Activated CD4-positive, alpha-beta T cell treated with anti-CD3 and anti-CD28 coated beads, Interleukin-2, Interleukin-4, amounts not matched to agents 100 ng/mL and 50 ng/mL, durations not matched to agents 16 hours and 8 hours (primary cell): Measurements from ENCODE around the gene RNF223.
"Not testable (repeated sequence)": the region's sequence is repeated elsewhere in the genome, so short reads cannot be mapped to it uniquely, and the experiment has no call there.

Experiments used
- DNase-seq: peaks from one replicate; pipeline ENCODE4 v3.0.0-alpha.2; 2020; ENCODE audit warnings: low spot score

Gene RNF223

DNA sequence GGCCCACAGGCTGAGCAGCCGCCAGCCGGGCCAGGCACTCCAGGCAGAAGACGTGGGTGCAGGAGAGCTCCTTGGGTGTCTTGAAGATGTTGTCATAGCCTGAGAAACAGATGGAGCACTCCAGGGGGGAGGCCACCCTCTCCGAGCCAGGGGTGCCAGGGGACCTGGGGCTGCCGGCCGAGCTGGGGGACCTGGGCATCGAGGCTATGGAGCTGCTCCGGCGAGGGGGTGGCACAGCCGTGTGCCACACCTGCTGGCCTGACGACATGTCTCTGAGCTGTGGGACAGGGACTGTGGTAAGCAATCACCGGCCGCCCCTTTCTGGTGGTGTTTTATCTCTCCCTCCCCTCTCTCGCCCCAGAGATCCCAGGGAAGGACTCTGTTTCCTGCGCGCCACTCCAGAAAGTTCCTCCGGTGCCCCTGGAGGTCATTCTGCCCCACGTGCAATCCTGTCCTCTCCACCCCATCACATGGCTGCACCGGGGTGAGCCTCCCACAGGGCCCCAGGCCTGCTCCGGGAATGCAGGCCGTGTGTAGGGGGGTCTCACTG, 1.7 kb downstream of the RNF223 start:
- no peak for DNase-seq

DNA sequence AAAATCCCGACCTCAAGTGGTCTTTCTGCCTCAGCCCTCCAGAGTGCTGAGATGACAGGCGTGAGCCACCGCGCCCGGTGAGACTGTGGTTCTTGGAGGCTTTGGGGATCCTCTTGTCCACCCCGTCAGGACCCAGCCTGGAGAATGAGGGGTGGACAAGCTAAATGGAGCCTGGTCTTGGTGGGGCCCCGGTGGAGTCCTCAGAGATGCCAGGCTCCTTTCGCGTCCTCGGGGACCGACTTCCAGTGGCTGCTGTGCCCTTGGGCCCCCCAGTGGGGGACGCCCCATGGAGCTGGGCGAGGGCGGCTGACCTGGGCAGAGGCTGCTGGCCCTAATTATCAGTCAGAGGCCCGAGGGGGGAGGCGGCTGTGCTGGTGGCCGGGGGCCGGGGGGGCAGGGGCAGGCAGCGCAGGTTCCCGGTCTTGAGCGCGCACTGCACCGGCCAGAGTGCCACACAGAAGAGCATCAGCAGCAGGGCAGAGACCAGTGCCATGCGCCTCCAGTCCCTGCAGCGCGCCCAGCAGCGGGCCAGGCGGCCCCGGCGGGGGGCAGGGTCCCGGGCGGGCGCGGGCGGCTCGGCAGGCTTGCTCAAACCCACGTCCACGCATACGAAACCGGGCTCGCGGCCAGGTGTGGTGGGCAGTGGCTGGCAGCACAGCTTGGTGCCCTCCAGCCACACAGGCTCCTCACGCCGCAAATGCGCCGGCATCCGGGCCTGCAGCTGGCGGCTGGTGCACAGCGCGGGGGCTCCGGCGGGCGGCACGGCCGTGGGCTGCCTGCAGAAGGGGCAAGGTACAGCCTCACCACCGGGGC, 2.4 kb downstream of the RNF223 start:
- no peak for DNase-seq

DNA sequence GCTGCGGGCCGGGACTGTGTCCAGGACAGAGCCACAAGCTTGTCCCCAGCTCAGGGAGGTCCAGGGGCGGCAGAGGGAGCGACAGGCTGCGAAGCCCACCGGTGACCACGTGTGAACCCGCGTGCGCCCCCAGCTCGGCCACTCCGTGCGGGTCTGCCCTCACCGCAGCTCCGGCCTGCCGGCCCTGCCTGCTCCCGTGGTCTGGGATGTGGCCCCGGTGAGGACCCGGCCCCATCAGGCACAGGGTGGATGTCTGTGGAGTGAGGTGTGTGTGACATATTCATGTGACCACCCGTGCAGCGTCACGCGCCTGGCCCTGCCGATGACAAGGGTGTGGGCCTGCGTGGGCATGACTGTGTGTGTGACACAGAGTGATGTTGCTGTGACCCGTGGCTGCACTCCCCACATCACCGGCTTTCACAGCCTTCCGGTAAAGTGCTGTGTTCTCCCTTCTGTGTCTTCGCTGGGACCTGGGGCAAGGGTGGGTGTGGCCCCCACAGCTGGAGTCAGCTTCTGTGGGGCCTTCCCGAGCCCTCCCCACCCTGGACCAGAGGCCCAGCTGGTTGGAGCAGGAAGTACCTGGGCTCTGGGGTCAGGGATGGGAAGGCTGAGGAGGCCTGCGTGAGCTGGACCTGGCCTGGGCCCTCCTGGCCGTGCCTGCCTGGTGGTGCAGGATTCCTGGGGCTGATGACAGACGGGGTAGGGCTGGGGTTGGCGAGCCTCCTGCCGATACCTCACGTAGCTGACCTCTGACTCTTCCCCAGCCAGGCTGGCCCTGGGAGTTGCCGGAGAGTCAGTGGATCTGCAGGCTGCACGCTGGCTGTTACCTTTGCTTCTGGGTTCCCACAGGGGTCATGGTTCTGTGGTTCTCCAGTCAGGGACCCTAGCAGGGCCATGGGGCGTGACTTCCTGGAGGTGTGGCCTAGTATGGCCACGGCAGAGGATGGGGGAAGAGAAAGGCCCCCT, 4.1 kb downstream of the RNF223 start:
- DNase-seq, result no peak

DNA sequence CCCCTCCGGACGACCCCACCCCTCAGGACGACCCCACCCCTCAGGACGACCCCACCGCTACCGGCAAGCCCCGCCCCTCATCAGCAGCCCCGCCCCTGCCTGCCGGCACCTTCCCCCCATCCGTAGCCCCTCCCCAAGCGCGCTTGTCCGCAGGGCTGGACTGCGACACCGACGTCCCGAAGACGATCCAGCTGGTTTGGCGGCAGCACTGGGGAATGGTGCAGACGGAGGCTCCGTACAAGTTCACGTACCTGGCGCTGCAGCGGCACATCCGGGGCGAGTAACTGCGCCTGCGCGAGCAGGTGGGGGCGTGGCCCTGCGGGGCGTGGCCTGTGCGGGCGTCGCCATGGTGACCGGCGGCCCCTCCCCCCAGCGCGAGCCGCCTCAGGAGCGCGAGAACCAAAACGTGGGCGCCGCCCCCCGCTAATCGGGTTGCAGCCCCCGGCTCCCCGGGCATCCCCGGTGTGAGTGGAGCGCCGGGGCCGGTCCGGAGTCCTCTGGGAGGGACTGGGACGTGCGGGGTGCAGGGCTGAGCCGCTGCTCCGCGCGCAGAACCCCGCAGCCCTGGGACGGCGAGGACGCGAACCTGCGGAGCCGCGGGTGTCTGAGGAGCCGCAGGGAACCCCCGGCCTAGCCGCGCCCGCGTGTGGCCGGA, 4.9 kb downstream of the RNF223 start:
- peak; percentile 88 for DNase-seq

DNA sequence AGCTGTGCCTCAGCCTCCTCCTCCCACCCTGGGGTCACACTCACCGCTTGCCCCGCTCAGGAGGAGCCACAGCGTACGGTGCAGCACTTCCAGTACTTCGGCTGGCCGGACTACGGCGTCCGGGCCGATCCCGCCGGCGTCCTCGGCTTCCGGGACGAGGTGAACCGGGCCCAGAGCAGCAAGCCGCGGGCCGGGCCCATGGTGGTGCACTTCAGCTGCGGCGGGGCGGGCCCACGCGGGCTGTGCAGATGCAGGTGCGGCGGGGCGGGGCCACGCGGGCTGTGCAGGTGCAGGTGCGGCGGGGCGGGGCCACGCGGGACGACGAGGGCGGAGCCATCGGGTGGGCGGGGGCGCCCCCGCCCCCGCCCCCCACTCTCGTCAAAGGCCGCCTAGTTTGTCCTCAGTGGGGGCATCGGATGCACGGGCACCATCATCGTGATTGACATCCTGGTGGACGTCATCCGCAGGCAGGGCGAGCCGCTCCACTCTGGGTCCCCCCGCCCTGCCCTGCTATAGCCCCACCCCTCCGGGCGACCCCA, 5.5 kb downstream of the RNF223 start:
- no peak for DNase-seq

DNA sequence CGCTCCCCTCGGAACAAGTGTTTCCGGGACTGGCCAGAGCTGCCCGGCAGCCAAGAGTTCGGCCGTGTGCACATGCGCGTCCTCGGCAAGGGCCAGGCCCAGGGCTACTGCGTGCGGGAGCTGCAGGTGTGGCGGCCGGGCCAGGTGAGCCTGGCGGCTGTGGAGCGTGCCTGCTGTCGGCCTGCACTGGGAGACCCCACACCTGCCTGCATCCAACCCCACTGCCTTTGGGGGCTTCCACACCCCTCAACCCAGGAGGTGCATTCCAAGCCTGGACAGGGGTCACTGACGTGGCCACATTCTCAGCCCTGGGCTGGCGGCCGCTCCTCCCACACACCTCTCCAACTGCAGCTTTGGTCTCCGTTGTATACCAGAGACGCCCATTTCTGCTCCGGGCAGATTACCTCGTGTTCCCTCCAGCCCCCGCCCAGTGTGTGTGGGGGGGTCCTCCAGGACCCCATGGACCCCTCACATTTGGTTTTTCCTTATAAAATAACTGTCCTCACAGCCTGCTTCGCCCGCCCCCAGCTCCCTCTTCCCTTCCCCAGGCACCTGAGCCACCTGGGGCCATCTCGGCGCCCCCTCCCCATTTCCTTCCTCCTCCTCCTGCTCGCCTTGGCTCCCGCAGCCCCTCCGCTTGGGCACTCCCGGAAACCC, 6.1 kb downstream of the RNF223 start:
- DNase-seq, result no peak

DNA sequence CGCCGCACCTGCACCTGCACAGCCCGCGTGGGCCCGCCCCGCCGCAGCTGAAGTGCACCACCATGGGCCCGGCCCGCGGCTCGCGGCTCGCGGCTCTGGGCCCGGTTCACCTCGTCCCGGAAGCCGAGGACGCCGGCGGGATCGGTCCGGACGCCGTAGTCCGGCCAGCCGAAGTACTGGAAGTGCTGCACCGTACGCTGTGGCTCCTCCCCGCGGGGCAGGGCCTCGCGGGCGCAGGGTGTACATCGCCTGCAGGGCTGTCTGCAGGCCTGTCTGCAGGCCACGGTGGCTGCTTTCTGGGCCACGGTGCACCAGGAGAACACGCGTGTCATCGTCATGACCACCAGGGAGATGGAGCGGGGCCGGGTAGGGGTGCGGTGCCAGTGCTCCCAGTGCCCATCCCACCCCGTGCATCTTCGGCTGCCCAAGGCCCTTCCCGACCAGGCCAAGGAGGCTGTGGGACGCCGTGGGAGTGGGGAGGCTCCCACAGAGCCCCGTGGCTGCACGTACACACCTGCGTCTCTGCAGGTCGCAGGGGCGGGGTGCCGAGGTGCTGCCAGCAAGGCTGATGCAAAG, 6.7 kb downstream of the RNF223 start:
- no peak for DNase-seq

DNA sequence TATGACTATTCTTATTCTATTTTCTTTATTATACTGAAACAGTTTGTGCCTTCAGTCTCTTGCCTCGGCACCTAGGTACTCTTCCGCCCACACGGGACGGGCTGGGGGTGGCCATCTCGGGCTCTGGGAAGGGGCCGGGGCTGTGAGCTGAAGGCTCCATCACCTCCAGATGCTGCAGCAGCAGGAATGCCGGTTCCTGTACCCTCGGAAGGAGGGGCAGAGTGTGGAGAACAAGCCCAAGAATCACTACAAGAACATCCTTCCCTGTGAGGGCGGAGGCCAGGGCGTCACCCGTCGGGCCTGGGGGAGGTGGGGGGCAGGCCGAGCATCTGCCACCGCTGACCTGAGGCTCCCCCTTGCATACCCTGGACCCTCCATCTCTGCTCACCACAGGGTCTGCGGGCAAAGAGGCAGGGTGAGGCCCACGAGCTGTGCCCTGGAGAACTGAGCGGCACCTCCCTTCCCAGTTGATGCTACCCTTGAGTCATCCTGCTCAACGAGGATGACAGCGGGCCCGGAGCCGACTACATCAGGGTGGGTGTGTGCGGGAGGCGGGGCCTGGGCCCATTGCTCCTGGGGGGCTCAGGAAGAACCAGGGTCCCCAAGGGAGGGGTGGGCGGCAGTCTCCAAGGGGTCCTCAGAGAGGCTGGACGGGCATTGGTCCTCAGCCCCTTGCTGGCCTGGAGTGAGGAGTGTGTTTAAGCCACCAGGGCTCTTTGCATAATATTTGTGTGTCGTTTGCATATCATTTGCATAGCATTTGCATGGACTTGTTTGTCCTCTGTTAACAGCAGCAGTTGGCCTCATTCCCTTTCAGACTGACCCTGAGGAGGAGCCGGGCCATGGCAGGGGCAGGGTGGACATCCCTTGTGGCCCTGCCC, 7.5 kb downstream of the RNF223 start:
- no peak for DNase-seq

DNA sequence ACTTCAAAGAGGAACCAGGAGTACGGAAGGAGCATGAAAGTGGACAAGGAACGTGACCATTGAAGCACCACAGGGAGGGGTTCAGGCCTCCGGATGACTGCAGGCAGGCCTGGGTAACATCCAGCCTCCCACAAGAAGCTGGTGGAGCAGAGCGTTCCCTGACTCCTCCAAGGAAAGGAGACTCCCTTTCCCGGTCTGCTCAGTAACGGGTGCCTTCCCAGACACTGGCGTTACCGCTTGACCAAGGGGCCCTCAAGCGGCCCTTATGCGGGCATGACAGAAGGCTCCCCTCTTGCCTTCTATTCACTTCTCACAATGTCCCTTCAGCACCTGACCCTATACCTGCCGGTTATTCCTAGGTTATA, 8.2 kb downstream of the RNF223 start:
- not testable (repeated sequence) for DNase-seq

DNA sequence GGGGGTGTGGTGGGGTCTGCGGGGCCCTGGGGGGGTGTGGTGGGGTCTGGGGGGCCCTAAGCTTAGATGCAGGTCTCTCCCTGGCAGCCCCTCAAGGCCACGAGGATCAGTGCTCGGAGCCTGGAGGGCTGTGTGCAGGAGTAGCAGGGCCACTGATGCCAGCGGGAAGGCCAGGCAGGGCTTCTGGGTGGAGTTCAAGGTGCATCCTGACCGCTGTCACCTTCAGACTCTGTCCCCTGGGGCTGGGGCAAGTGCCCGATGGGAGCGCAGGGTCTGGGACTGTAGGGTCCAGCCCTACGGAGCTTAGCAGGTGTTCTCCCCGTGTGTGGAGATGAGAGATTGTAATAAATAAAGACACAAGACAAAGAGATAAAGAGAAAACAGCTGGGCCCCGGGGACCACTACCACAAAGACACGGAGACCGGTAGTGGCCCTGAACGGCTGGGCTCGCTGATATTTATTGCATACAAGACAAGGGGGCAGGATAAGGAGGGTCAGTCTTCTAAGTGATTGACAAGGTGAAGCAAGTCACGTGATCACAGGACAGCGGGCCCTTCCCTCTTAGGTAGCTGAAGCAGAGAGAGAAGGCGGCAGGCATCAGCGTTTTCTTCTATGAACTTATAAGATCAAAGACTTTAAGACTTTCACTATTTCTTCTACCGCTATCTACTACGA, 8.7 kb downstream of the RNF223 start:
- DNase-seq, result no peak

DNA sequence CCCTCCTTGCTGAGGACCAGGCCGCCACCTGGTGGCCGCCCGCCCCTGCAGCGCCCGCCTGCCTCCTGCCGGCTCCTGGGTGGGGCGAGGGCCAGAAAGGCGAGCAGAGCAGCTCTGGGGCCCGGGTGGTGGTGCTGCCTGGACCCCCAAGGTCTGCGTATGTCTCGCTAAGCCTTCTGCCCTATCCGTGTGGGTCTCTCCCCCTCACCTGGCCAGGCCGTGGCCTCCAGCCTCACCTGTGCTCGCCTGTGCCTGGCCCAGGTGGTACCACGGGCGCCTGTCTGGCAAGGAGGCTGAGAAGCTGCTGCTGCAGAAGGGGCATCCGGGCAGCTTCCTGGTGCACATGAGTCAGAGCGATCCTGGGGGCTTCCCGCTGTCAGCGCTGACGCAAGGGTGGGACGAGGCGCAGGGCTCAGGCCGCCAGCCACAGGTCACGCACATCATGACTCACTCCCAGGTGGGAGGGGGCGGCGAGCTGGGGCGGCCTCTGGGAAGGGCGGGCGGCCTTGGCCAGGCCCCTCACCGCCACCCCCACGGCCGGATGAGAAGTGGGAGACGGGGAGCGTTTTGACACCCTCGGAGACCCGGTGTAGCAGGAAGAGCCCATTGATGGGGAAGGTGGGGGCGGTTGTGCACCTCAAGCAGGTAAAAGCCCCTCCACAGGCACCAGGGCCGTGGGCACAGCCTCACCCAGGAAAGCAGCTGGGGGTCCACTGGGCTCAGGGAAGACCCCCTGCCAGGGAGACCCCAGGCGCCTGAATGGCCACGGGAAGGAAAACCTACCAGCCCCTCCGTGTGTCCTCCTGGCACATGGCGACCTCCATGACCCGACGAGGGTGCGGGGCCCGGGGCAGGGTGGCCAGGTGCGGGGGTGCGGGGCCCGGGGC, 9.9 kb downstream of the RNF223 start:
- peak; percentile 95 for DNase-seq

DNA sequence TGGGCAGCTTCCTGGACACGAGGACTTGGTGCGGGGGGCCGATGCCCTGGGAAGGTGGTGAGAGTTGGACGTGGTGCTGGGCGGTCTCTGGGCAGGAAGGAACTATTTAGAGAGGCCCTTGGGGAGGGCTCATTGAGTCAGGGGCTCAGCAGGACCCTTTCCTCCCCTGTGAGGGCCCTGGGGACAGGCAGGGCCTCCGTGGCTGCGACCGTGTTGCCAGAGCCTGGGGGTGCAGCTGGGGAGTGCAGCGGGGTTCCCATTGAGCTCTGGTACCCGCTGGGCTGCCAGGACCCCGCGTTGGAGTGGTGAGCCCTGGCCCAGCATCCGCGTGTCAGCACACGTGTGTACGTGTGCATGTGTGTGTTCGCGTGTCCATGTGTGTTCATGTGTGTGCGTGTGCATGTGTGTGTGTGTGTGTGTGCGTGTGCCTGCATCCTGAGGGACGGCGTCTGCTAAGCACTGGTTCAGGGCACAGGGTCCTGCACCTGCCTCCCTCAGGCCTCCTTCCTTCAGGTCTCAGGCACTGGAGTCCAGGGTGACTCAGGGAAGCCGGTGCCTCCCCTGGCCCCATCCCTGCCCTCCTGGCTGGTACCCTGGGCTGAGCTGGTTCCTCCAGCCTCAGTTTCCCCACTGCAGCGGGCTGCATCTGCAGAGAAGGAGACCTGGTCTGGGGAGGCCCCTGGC, 10.7 kb downstream of the RNF223 start:
- DNase-seq, result no peak

DNA sequence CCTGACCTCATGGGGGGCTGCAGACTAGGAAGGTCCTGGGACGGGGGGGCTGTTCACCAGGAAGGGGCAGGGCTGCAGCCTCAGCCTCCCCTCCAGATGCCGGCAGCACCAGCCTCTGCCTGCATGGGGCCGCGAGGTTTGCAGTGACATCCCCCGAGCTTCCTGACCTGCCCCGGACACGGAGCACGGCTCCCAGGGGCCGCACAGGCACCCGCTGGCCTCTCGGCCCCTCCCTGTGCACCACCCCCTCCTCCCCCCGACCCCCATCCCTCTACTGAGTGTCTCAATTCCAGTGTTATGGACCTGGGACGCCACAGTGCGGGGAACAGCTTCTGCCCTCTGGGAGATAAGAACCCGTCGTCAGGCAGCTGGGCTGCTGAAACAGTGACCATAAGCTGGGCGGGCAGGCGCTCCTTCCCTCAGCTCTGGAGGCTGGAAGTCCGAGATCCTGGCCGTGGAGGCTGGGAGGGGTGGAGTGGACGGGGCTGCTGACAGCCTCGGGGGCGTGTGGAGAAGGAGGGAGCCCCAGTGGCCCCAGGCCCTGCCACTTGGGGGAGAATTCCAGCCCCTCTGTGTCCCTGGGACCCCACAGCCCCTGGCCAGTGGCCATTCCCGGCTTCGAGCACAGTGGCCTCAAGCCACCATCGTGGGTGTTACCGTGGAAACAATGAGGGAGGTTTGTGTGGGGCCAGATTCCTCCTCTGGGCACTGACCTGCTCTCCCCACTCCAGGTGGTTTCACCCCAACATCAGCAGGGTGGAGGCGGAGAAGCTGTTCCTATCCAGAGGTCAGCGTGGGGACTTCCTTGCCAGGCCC, 11.6 kb downstream of the RNF223 start:
- DNase-seq, result no peak

DNA sequence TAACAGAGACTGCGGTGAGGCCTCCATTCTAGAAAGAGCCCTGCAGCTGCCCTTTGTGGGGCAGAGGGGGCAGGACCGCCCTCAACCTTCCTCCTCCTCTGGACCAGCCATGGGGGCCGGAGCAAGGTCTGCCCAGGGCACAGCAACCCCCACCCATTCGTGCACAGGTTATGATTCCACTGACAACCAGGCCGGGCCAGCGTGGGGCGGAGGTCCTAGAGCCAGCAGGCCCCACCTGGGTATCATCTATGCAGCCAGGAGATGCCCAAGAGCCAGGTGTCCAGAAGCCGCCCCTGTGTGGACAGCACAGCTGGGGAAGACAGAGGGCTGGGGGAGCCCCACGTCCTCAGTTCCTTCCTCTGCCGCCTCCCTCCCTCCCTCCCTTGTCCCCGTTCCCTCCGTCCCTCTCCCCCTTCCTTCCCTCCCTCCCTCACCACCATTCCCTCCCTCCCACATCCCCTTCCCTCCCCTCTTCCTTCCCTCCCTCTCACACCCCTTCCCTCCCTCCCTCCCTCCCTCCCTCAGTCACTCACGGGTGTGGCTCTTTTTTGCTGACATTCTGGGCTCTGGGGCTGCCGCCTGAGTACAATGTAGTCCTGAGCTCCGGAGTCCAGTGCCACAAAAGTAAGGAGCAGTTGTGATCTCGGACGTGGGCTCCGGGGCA, 12.3 kb downstream of the RNF223 start:
- no peak for DNase-seq

DNA sequence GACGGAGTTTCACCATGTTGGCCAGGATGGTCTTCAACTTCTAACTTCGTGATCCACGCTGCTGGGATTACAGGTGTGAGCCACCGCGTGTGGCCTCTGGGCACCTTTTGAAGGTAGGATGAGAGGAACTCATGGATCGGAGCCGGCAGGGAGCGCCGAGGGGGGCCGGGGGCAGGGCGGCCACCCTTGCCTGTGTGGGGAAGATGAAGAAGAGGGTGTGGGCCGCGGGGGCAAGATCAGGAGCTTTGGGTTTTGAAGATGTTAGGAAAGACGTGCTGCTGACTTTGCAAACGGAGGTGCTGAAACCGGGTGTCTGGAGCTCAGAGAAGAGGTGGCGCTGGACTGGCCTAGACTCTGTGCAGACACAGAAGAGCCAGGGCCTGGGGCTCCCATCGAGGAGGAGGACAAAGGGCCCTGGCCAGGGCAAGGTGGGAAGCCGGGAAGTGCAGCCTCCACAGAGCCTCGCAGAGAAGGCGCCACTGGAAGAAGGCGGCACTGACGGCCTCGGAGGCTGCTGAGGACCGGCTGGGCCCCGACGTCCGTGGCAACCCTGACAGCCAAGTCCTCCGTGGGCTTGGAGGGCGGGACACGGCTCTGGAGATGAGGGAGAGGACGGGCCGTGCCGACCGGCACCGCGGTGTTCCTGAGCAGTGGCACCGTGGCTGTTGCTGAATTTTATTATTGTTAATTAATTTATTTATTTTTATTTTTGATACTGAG, 13.7 kb downstream of the RNF223 start:
- DNase-seq, result no peak
